OCI-LY7 (cell line): Measurements from ENCODE around the gene UGT1A4.
"Not testable (repeated sequence)": the region's sequence is repeated elsewhere in the genome, so short reads cannot be mapped to it uniquely, and the experiment has no call there.

Source experiments
- EZH2phosphoT487 ChIP-seq: fragments of 200-600 bp; sonication (generic); IDR thresholded peaks from 2 replicates; pipeline ENCODE4 v1.6.1; 2018; ENCODE audit warnings: low read depth, borderline replicate concordance, mild to moderate bottlenecking, mixed run types, antibody characterized with exemption, low read length, moderate library complexity, mixed read lengths
- TF ChIP-seq, protein P1 (sequence below): fragments of 200-600 bp; sonication (generic); conservative IDR thresholded peaks from 2 replicates; pipeline ENCODE4 v1.5.1; 2014; ENCODE audit warnings: mild to moderate bottlenecking, antibody characterized with exemption, low read length, moderate library complexity, mixed read lengths

DNA sequence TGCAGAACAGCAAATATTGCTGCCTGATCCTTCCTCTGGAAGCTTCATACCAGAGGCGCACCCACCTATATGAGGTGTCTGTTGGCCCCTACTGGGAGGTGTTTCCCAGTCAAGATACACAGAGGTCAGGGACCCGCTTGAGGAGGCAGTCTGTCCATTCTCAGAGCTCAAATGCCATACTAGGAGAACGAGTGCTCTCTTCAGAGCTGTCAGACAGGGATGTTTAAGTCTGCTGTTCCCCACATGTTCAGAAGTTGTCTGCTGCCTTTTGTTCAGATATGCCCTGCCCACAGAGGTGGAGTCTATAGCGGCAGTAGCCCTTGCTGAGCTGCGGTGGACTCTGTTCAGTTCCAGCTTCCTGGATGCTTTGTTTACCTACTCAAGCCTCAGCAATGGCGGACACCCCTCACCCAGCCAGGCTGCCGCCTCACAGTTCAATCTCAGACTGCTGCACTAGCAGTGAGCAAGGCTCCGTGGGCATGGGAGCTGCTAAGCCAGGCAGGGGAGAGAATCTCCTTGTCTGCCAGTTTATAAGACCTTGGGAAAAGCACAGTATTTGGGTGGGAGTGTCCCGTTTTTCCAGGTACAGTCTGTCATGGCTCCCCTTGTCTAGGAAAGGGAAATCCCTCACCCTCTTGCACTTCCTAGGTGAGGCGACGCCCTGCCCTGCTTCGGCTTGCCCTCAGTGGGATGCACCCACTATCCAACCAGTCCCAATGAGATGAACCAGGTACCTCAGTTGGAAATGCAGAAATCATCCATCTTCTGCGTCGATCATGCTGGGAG lies 18.5 kb downstream of the UGT1A4 start:
- TF ChIP-seq, protein P1, sequence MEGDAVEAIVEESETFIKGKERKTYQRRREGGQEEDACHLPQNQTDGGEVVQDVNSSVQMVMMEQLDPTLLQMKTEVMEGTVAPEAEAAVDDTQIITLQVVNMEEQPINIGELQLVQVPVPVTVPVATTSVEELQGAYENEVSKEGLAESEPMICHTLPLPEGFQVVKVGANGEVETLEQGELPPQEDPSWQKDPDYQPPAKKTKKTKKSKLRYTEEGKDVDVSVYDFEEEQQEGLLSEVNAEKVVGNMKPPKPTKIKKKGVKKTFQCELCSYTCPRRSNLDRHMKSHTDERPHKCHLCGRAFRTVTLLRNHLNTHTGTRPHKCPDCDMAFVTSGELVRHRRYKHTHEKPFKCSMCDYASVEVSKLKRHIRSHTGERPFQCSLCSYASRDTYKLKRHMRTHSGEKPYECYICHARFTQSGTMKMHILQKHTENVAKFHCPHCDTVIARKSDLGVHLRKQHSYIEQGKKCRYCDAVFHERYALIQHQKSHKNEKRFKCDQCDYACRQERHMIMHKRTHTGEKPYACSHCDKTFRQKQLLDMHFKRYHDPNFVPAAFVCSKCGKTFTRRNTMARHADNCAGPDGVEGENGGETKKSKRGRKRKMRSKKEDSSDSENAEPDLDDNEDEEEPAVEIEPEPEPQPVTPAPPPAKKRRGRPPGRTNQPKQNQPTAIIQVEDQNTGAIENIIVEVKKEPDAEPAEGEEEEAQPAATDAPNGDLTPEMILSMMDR = not testable (repeated sequence)
- not testable (repeated sequence) for TF ChIP-seq EZH2phosphoT487
